ENCODE results near the gene ITPK1. TPM values are rescaled to one million over a fixed set of nuclear protein-coding genes. Genes with fewer than 3 reads are reported as not detected.

Gene ITPK1
- total and polyA plus RNA-seq, 2 donors (not counting 3 experiments of a cell fraction or from before 2014, with no cell fraction given) = 39.6 to 51.8 TPM

GRCh38 chr14:93105362-93105761, 10.4 kb downstream of the ITPK1 start:
- Histone ChIP-seq H3K79me2 (ENCODE audit: control insufficient read depth, insufficient read depth, low read length) (no peaks in the 10 kb centered on the region), H4K20me1 (replicated peaks; ENCODE audit: control insufficient read depth, extremely low read depth, insufficient read depth, low read length) (no peaks in the 10 kb centered on the region), H3K4me1 (ENCODE audit: control insufficient read depth, extremely low read depth, insufficient read depth, low read length) (no peaks in the 10 kb centered on the region), H3K9me3 (replicated peaks; ENCODE audit: control insufficient read depth, insufficient read depth, low read length) (no peaks in the 10 kb centered on the region), H3K27ac (ENCODE audit: insufficient read depth, low read depth, low read length) (no peak overlapping the region), H2AFZ (ENCODE audit: low read depth, low read length) (no peak overlapping the region), H3K27me3 (ENCODE audit: control insufficient read depth in 2 of 2, insufficient read depth in 2 of 2, low read length in 2 of 2) (no peaks in the 10 kb centered on the region), H3K4me2 (ENCODE audit: insufficient read depth, low read length) (no peak overlapping the region), H3K4me3 (replicated peaks in 1 of 3; ENCODE audit: insufficient read depth in 1 of 3, low read depth in 1 of 3, low read length in 3 of 3) (no peak overlapping the region), H3K9me1 (replicated peaks; ENCODE audit: control insufficient read depth, extremely low read depth, insufficient read depth, low read length) (no peaks in the 10 kb centered on the region), H3K36me3 (ENCODE audit: control insufficient read depth in 2 of 2, extremely low read depth in 1 of 2, insufficient read depth in 2 of 2, low read length in 2 of 2) (no peaks in the 10 kb centered on the region), H3K9ac (replicated peaks; ENCODE audit: extremely low read depth, insufficient read depth, low read length) (no peak overlapping the region)
- intact Hi-C loops (cut with micrococcal nuclease) = no loop called here
- no TSS peak for BruUV-seq (replicated peaks)
- ChIA-PET POLR2A (no interaction called here), CTCF (interaction anchor here (0.7 to 1.4 kb wide), 3 partner anchors 9 to 153 kb away, joined by 4 to 10 read pairs (median 4); no protein-coding TSS in a partner anchor)
- FAIRE-seq = no peak
- dilution Hi-C loops (cut with MboI; ENCODE audit: extremely low pct_ligation_motif_present, low sequenced_read_pairs) = no loop called here
- TF ChIP-seq CTCF (IDR thresholded peaks at IDR 0.05; ENCODE audit: extremely low read depth in 1 of 2, insufficient read depth in 1 of 2, low read depth in 1 of 2, low read length in 2 of 2) (no peak), GATA2 (IDR thresholded peaks at IDR 0.05; ENCODE audit: insufficient read depth, insufficient read length, low read depth, low read length) (no peak), POLR2A (IDR thresholded peaks at IDR 0.05; ENCODE audit: low read depth, low read length) (no peak), MAX (IDR thresholded peaks at IDR 0.05; ENCODE audit: insufficient read depth, insufficient read length) (no peak), EZH2 (IDR thresholded peaks at IDR 0.05; ENCODE audit: borderline replicate concordance, low read depth, low read length, severe bottlenecking) (no peak), FOS (IDR thresholded peaks at IDR 0.05; ENCODE audit: borderline replicate concordance, insufficient read depth, low read length) (no peak), POLR2AphosphoS5 (IDR thresholded peaks at IDR 0.05; ENCODE audit: insufficient read depth, low read depth, low read length) (no peak), MYC (IDR thresholded peaks at IDR 0.05; ENCODE audit: low read depth, low read length) (no peak), JUN (IDR thresholded peaks at IDR 0.05; ENCODE audit: borderline replicate concordance, insufficient read depth, insufficient read length, low read depth) (no peak)
- no peak for DNase-seq (ENCODE audit: low read depth, low spot score)
